Metanephros (tissue), 2 donors: ENCODE results near the gene PLGLB1. TPM values are rescaled to one million over a fixed set of nuclear protein-coding genes. Genes with fewer than 3 reads are reported as not detected.

Source experiments
- small RNA-seq: library from RNA; depleted of rRNA; stranded (forward); fragments of <200 nt; gene quantifications from one replicate; pipeline ENCODE3, GENCODE V24; 2014; ENCODE audit warnings: low replicate concordance
- total RNA-seq: library from RNA; depleted of rRNA; stranded (reverse); fragments of >200 nt; gene quantifications from one replicate; pipeline ENCODE4 v1.2.3, GENCODE V29; 2014

The PLGLB1 gene
- 6.9 TPM for total RNA-seq

DNA sequence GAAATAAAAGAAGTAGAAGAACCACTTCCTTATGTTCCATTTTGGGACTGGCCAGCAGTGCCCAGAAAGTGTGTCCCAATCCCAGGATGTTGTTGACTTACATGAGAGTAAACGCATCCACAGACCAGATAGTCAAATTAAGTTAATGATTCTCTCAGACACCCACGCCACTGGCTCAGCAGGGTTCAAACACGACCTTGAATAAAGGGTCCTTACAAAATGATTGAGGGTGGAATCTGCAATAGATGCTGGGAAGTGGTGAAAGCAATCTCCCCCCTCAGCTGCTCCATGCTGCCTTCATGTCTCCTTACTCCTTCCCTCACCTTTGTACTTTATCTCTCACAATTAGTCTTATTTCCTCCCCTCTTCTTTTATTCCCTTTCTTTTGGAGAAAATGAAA lies at the start of gene PLGLB1:
Gene PLGLB1, minus strand, starts transcription at position 101 of the 400 bp plus-strand sequence. Its CDS starts 61 bp downstream, at position 40.

Small RNA genes lying within 50 kb of the gene (small RNA-seq; reads per million reads assigned to genes)
- gene AC125232.1: not detected

Other genes starting within 250 kb of the PLGLB1 start
- gene CD8A, start 230.9 kb downstream of the PLGLB1 start, total RNA-seq: 0.47 TPM
- 0.88 TPM for gene CD8B, start 160.0 kb downstream of the PLGLB1 start, total RNA-seq
- gene RGPD1, start 79.7 kb downstream of the PLGLB1 start, total RNA-seq: 1.9 TPM